GM19452 (cell line): ENCODE measurements around the gene PRSS38.

Source experiments
- ATAC-seq: cut with Tn5 transposase; IDR thresholded peaks from one replicate; pipeline ENCODE4 v1.9.1; 2021; ENCODE audit not compliant: unreplicated experiment

Gene PRSS38

DNA sequence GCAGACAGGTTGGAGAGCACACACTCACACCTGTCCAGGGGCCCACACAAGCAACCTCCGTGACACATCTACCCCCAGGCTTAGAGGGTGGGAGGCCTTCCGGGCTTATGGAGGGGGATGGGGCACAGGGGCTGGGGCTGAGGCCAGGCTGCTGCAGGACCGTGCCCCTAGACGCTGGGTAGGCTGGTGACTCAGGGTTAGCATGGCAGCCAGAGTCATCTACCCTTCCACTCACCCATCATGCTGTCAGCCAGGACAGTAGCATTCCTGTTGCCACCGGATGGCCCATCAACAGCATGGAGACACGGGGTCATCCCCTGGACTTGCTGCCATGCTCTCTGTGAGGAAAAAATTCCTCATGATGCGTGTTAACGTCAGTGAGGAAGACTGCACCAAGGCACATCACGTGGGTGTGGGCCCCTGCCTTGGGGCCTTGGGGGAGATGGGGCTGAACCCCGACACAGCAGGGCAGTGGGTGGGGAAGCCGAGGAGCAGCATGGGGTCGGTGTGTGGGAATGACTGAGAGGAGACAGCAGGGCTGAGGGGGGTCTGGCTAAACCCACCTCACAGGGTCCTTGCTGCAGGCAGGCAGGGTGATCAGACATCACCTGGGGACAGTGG lies 79.5 kb downstream of the PRSS38 start:
- ATAC-seq, result no peak
